Memory B cell (primary cell): ENCODE data around the gene SPIN1.

Source experiments
- ATAC-seq: fragments of 150-1000 bp; cut with Tn5 transposase; 2 replicates; pipeline ENCODE4 v1.10.0; 2021; ENCODE audit warnings: low read depth, mild to moderate bottlenecking, moderate library complexity
- DNase-seq, 2 donors: peaks; one replicate each; pipeline ENCODE4 v3.0.0; 2022; ENCODE audit warnings: low spot score in 2 of 2
- H3K27ac Mint-ChIP-seq: one replicate; pipeline ENCODE4 v1.8.0; 2022; ENCODE audit warnings: mild to moderate bottlenecking, moderate library complexity, mixed read lengths
- H3K27me3 Mint-ChIP-seq: one replicate; pipeline ENCODE4 v1.8.0; 2022; ENCODE audit warnings: mixed read lengths
- H3K36me3 Mint-ChIP-seq: one replicate; pipeline ENCODE4 v1.8.0; 2022; ENCODE audit warnings: mild to moderate bottlenecking, mixed read lengths
- H3K4me1 Mint-ChIP-seq: one replicate; pipeline ENCODE4 v1.8.0; 2022; ENCODE audit warnings: mixed read lengths
- H3K4me3 Mint-ChIP-seq: one replicate; pipeline ENCODE4 v1.8.0; 2022; ENCODE audit warnings: mild to moderate bottlenecking, moderate library complexity, mixed read lengths
- H3K9me3 Mint-ChIP-seq: one replicate; pipeline ENCODE4 v1.8.0; 2022; ENCODE audit warnings: mixed read lengths

Gene SPIN1

DNA sequence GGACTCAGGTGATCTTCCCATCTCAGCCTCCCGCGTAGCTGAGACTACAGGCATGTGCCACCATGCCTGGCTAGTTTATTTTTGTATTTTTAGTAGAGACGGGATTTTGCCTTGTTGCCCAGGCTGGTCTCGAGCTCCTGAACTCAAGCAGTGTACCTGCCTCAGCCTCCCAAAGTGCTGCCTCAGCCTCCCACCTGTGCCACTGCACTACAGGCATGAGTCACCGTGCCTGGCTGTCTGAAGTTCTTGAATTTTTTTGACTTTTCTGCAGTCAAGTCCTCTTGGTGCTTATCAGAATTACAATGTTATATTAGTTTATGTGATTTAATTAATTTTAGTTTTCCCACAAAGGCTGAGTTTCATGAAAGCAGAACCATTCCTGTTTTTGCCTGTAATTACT is 9.8 kb downstream of the SPIN1 start:
- Mint-ChIP-seq H3K4me3 (no peak overlapping the region), H3K36me3 (peaks cover 18% of the 10 kb centered on the region)
- no peak for ATAC-seq

DNA sequence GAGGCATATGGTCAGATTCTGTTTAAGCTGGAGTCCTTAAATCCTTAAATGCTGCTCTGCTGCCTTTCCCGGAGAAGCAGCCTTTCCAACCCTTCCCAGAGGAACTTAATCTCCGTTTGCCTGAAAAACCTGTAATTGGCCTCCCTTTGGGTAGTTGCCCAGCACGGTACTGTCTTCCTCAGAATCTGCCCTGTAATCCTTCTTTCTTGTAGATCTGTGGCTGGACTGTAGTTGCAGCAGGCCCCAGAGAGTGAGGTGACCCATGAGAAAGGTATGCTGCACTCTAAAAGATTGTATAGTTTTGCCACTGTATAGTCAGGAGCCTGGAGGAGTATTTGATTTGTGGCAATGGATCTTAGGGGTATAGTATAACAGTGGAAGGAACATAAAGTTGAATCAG is 11.7 kb downstream of the SPIN1 start:
- Mint-ChIP-seq H3K4me3 (no peak overlapping the region), H3K36me3 (peaks cover 18% of the 10 kb centered on the region), H3K9me3 (no peaks in the 10 kb centered on the region), H3K27ac (no peak overlapping the region), H3K27me3 (no peaks in the 10 kb centered on the region), H3K4me1 (peaks cover 16% of the 10 kb centered on the region)
- ATAC-seq = no peak
- no peak for DNase-seq

More for the DNA sequence above, 9.8 kb downstream of the SPIN1 start:
- no peak for DNase-seq
- H3K9me3 Mint-ChIP-seq = no peaks in the 10 kb centered on the region
- H3K4me1 Mint-ChIP-seq = peaks cover 9% of the 10 kb centered on the region
- H3K27ac Mint-ChIP-seq = no peak overlapping the region
- no peaks in the 10 kb centered on the region for H3K27me3 Mint-ChIP-seq

DNA sequence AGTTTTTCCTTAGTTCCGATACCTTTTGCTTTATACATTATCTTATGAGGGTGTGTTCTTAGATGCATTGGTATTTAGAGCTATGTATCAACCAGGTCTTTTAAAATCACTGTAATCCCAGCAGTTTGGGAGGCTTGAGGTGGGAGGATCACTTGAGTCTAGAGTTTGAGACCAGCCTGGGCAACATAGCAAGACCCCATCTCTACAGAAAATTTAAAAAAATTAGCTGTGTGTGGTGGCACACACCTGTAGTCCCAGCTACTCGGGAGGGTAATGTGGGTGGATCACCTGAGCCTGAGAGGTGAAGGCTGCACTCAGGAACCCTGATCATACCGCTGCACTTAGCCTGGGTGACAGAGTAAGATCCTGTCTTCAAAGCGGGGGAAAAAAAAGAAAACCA is 15.1 kb downstream of the SPIN1 start:
- no peak overlapping the region for H3K4me3 Mint-ChIP-seq
- H3K27me3 Mint-ChIP-seq = no peaks in the 10 kb centered on the region
- H3K27ac Mint-ChIP-seq = no peak overlapping the region
- H3K9me3 Mint-ChIP-seq = no peaks in the 10 kb centered on the region
- peaks cover 18% of the 10 kb centered on the region for H3K36me3 Mint-ChIP-seq
- DNase-seq (no peak), ATAC-seq (no peak)
- peaks cover 21% of the 10 kb centered on the region for H3K4me1 Mint-ChIP-seq

DNA sequence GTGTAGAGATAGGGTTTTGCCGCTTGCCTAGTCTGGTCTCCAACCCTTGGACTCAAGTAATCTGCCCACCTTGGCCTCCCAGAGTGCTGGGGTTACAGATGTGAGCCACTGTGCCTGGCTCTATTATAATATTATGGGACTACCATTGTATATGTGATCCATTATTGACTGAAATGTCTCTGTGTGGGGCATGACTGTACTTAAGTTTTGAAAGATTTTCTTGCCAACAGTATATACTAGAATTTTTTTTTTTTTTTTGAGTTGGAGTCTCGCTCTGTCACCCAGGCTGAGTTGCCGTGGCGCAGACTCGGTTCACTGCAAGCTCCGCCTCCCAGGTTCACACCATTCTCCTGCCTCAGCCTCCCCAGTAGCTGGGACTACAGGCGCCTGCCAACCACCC is 17.8 kb downstream of the SPIN1 start:
- Mint-ChIP-seq H3K4me1 (peaks cover 24% of the 10 kb centered on the region), H3K27me3 (no peaks in the 10 kb centered on the region), H3K9me3 (peaks cover 3% of the 10 kb centered on the region), H3K36me3 (peaks cover 16% of the 10 kb centered on the region), H3K4me3 (no peak overlapping the region), H3K27ac (no peak overlapping the region)
- DNase-seq = no peak
- no peak for ATAC-seq

DNA sequence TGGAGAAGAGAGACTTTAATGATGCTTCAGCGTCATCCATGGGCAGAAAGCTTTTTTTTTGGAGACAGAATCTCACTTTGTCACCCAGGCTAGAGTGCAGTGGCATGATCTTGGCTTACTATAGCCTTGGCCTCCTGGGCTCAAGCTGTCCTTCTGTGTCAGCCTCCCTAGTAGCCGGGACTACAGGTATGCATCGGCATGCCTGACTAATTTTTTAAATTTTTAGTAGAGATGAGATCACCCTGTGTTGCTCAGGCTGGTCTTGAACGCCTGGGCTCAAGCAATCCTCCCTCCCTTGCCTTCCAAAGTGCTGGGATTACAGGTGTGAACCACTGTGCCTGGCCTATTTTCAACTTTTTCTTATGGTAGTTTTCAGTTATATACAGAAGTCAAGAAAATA is 23.2 kb downstream of the SPIN1 start:
- Mint-ChIP-seq H3K4me3 (no peak overlapping the region), H3K36me3 (peaks cover 23% of the 10 kb centered on the region), H3K4me1 (peaks cover 12% of the 10 kb centered on the region), H3K27ac (no peak overlapping the region), H3K9me3 (peaks cover 6% of the 10 kb centered on the region), H3K27me3 (no peaks in the 10 kb centered on the region)
- DNase-seq = no peak
- no peak for ATAC-seq

DNA sequence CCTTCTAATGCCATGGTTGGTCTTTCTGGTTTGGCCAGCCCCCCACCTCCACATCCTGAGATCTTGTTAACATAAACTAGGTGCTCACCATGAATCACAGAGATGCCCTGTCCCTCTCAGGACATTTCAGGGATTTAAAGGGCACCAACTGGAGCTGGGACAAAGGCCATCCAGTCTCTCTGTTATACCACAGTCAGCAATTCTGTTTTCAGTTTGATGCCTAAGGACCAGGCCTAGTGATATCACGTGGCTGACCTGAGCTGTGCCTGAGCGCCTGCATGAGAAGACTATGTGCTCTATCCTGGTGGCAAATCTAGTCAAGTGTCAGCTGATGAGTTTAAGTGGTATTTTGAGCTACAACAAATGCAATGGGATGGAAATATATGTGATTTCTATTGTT is 26.1 kb downstream of the SPIN1 start:
- DNase-seq (no peak), ATAC-seq (no peak)
- Mint-ChIP-seq H3K36me3 (peaks cover 47% of the 10 kb centered on the region), H3K27ac (no peak overlapping the region), H3K4me1 (peaks cover 5% of the 10 kb centered on the region), H3K27me3 (no peaks in the 10 kb centered on the region), H3K4me3 (no peak overlapping the region), H3K9me3 (peaks cover 11% of the 10 kb centered on the region)

DNA sequence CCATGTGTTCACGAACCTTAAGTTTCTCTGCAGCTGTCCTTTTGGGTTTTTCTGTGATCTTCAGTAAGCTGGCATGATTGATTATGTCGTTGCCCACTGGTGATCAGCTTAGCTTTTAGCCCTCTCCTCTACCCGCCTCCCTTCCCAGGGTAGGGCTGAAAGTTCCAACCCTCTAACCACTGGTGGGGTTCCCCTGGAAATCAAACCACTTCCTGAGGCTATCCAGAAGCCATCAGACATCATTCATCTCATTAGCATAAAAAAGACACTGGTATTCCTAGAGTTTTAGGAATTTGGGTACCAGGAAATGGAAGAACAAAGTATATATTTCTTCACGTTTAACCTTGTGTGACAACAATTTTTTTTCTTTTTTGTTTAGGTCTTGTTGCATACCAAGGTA is 29.8 kb downstream of the SPIN1 start:
- Mint-ChIP-seq H3K4me3 (no peak overlapping the region), H3K4me1 (peaks cover 5% of the 10 kb centered on the region), H3K27ac (no peak overlapping the region), H3K9me3 (peaks cover 14% of the 10 kb centered on the region), H3K36me3 (peaks cover 52% of the 10 kb centered on the region), H3K27me3 (no peaks in the 10 kb centered on the region)
- DNase-seq (no peak), ATAC-seq (no peak)

DNA sequence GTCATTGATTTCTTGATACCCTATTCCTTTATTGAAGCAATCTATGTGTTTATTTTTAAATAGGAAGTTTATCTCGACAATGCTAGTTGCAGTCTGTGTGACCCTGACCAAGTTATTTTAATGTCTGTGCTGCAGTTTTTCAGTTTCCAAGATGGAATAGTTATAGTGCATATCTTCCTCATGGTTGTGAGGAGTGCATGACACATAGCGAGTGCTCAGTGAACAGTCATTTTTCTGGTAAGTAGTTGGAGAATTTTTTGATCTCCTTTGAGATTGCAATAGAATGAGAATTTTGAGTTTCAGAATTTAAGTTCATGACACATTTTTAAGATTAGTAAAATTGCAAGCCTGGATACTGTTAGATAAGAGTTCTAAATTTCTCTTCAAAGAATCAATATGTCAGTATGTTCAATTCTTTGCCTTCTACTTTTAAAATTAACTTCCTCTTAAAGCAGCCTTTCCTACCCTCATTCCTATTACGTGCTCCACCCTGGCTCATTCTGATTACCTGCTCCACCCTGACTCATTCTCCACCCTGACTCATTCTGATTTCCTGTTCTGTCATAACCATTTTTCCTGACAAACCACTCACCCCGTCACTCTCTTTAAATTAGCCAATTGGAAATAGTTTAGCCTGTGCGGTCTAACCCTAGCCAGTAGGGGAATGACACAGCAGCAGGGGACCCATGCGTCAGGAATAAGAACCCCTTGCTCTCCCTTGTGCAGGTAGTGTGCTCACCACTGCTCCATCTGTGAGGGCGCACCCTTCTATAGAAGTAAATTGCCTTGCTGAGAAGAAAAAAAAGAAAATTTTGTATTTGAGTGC is 30.7 kb downstream of the SPIN1 start:
- ATAC-seq (no peak), DNase-seq (no peak)
- peaks cover 5% of the 10 kb centered on the region for H3K4me1 Mint-ChIP-seq
- no peak overlapping the region for H3K4me3 Mint-ChIP-seq
- no peak overlapping the region for H3K27ac Mint-ChIP-seq
- peaks cover 14% of the 10 kb centered on the region for H3K9me3 Mint-ChIP-seq
- peaks cover 55% of the 10 kb centered on the region for H3K36me3 Mint-ChIP-seq
- H3K27me3 Mint-ChIP-seq = no peaks in the 10 kb centered on the region

DNA sequence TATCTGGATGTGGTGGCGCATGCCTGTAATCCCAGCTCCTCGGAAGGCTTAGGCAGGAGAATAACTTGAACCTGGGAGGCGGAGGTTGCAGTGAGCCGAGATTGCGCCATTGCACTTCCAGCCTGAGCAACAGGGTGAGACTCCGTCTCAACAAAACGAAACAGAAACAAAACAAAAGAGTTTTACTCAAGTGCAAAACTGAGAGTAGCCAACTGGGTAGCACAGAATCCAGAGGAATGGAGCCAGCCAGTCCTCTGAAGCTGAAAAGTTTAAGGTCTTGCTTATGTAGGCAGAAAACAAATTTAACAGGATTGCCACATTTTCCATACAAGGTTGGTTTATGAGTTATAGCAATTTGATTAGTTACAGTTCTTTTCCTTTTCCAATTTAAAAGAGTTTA is 32.0 kb downstream of the SPIN1 start:
- Mint-ChIP-seq H3K9me3 (peaks cover 14% of the 10 kb centered on the region), H3K27me3 (no peaks in the 10 kb centered on the region), H3K4me1 (peaks cover 5% of the 10 kb centered on the region), H3K4me3 (no peak overlapping the region), H3K27ac (no peak overlapping the region), H3K36me3 (peaks cover 48% of the 10 kb centered on the region)
- DNase-seq (no peak), ATAC-seq (no peak)

DNA sequence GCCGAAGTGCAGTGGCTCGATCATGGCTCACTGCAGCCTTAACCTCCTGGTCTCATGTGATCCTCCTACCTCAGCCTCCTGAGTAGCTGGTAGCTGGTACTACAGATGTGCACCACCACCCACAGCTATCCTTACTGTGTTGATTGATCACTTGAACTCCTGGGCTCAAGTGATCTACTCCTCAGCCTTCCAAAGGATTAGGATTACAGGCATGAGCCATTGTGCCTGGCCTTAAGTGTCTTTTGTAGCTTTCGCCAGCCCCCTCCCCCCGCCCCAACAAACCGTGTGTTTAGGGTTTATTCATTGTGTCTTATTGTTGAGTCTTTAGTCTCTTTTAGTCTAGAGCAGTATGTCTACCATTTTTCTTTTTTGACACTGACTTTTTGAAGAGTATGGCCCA is 33.1 kb downstream of the SPIN1 start:
- Mint-ChIP-seq H3K9me3 (peaks cover 11% of the 10 kb centered on the region), H3K27ac (no peak overlapping the region), H3K27me3 (no peaks in the 10 kb centered on the region), H3K36me3 (peaks cover 45% of the 10 kb centered on the region), H3K4me1 (peaks cover 5% of the 10 kb centered on the region), H3K4me3 (no peak overlapping the region)
- DNase-seq (no peak), ATAC-seq (no peak)

DNA sequence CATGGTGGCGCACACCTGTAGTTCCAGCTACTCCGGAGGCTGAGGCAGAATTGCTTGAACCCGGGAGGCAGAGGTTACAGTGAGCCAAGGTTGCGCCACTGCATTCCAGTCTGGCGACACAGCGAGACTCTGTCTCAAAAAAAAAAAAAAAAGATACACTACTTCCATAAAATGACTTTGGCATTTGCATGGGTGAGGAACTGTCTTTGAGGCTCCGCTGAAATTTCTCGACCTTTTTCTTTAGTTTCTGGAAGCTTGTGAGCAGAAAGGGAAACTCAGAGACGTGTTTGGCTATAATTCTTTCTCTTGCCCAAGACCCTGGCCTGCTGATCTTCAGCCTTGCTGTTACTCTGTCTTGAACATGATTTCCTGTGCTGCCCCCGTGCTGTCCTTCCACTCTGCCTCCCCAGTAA is 37.3 kb downstream of the SPIN1 start:
- H3K27me3 Mint-ChIP-seq = no peaks in the 10 kb centered on the region

DNA sequence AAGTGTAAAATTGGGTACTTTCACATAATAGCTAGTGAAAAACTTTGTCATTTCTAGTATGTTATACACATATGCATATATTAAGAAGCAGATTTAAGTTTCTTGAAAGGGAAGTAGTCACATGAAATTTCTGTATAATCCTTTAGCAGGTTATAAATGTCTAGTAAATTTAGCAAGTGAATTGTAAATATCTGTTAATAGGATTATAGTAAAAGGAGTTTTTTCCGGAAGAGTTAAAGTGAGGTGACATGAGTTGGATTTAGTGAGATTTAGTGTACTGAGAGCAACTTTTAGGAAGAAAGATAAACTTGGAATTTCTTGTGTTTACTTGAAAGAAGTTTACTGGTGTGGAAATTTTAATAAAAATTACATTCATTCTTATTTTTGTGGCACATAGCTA is 38.4 kb downstream of the SPIN1 start:
- Mint-ChIP-seq H3K4me1 (no peaks in the 10 kb centered on the region), H3K27me3 (no peaks in the 10 kb centered on the region), H3K4me3 (no peak overlapping the region), H3K36me3 (peaks cover 21% of the 10 kb centered on the region), H3K9me3 (no peaks in the 10 kb centered on the region), H3K27ac (no peak overlapping the region)
- no peak for DNase-seq
- no peak for ATAC-seq

More for the DNA sequence above, 37.3 kb downstream of the SPIN1 start:
- Mint-ChIP-seq H3K4me3 (no peak overlapping the region), H3K27ac (no peak overlapping the region), H3K36me3 (peaks cover 25% of the 10 kb centered on the region), H3K9me3 (peaks cover 5% of the 10 kb centered on the region), H3K4me1 (peaks cover 5% of the 10 kb centered on the region)
- DNase-seq = no peak
- ATAC-seq = no peak

DNA sequence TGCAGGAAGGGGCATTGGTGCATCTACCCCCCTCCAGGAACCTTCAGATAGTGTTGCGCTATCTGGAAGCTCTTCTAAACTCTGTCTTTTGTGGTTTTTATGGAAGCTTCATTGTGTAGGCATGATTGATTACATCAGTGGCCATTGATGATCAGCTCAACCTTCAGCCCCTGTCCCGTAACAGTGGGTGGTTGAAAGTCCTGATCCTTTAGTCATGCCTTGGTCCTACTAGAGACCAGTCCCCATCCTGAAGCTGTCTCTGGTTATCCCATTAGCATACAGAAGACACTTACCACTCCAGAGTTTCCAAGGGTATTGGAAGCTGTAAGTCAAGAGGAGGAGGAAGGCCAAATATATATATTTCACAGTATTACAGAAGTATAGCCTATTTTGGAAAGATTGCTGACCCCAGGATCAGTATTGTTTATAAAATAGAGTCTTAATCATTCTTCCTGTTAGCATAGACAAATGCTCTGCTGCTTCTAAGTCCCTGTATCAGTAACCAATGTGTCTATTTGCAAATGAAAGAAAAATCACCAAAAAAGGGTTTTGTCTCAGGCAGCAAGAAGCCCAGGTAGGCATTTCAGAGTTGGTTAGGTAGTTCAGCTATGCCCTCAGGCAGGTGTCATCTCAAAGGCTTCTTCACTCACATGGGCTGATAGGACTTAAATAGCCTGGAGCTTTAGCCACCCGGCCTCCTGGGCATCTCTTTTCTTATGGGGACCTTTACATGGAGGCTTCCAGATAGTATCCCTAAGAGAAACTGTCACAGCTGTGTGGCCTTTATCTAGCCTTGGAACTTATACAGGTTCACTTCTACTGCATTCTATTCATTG is 41.6 kb downstream of the SPIN1 start:
- Mint-ChIP-seq H3K4me3 (no peak overlapping the region), H3K9me3 (no peaks in the 10 kb centered on the region), H3K4me1 (no peaks in the 10 kb centered on the region), H3K27ac (no peak overlapping the region), H3K36me3 (peaks cover 35% of the 10 kb centered on the region), H3K27me3 (no peaks in the 10 kb centered on the region)
- DNase-seq (no peak), ATAC-seq (no peak)

DNA sequence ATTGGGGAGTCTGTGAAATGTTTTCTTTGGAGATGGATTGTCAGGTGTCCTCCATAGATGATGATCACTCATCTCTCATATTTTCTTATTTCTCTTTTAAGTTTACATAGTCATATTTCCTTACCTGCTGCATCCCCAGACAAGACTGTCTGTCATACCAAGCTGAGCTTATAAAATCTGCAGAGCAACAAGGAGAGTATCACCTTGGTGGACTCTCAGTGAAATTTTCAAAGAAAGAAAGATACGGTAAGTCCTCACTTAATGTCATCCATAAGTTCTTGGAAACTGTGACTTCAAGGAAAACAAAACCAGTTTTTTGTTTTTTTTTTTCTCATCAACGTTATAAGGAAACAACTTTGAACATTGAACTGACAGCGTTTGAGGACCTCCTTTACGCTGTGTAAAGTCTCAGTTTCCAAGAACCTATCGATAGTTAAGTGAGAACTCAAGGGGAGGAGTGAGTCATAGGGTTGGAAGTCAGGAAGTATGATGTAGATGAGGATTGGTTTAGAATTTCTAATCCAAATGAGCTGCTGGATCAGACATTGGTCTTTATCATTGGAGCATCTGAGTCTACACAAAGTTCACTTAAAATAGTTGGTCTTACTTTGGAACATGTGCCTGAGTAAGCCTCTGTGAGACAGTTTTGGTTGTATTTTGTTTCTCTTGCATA is 45.5 kb downstream of the SPIN1 start:
- H3K27ac Mint-ChIP-seq = no peak overlapping the region
- no peak overlapping the region for H3K4me3 Mint-ChIP-seq
- ATAC-seq (no peak), DNase-seq (no peak)
- peaks cover 4% of the 10 kb centered on the region for H3K4me1 Mint-ChIP-seq
- no peaks in the 10 kb centered on the region for H3K27me3 Mint-ChIP-seq
- H3K9me3 Mint-ChIP-seq = peaks cover 1% of the 10 kb centered on the region
- peaks cover 57% of the 10 kb centered on the region for H3K36me3 Mint-ChIP-seq
